NCI-H345 treated with DMSO at 0.1 percent for 48 hours (cell line): Measurements from ENCODE around the gene FUT8.
"Not testable (repeated sequence)": the region's sequence is repeated elsewhere in the genome, so short reads cannot be mapped to it uniquely, and the experiment has no call there.

Experiments used
- DNase-seq: peaks from one replicate; lab custom pipeline; 2025; ENCODE audit not compliant: unreplicated experiment; lab: John Stamatoyannopoulos, UW

FUT8 gene

DNA sequence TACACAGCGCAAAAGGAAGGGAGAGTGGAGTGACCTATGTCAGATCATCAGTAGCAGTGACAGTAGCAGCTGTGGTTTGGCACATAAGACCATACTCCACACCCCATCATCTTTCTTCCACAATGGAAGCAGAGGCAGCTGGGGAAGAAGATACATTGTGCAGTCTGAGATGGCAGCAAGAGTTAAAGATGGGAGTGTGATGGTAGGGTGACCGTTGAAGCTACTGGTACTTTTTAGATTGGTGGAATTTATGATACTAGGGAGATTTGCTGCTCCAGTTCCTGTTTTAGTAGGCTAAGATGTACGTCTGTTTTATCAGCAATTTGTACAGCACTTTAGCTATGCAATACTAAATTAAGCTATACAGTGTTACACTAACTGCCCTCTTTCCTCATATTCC, 291.0 kb downstream of the FUT8 start:
- DNase-seq = no peak

DNA sequence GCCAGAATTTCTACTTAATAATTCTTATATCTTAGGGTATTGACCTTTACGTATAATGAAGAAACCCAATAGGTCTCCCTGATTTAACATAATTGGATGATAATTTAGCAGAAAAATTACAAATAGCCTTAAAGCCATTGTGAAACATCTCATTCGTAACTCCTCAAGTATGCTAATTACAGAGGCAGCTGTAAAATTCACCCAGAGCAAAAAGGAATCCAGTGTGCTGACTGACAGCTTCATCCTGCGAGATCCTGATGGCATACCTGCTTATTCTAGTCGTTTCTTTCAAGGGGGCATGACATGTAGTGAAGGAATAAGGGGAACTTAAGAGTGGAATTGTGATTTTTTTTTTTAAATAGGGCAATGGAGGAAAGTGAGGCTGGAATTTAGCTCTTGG, 291.5 kb downstream of the FUT8 start:
- no peak for DNase-seq

GRCh38 chr14:65704437-65704836, 291.9 kb downstream of the FUT8 start:
- DNase-seq = no peak

GRCh38 chr14:65704850-65705249, 292.3 kb downstream of the FUT8 start:
- no peak for DNase-seq

DNA sequence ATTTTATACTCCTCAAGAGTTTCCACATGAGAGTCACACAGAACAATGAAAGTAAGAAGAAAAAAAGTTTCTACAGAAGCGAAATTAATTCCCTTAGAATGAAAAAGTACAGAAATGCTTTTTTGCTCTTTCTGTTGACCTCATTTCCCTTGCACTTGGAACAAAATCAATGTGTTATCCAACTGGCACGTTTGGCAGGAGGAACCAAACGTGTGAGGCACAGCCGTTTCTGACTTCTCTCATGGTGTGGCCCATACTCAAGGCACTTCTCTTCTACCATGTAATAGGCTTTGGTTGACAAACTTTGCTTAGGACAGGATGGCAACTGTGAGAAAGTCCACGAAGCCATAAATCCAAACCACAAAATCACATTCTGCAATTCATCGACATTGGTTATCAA, 297.0 kb downstream of the FUT8 start:
- DNase-seq = no peak

DNA sequence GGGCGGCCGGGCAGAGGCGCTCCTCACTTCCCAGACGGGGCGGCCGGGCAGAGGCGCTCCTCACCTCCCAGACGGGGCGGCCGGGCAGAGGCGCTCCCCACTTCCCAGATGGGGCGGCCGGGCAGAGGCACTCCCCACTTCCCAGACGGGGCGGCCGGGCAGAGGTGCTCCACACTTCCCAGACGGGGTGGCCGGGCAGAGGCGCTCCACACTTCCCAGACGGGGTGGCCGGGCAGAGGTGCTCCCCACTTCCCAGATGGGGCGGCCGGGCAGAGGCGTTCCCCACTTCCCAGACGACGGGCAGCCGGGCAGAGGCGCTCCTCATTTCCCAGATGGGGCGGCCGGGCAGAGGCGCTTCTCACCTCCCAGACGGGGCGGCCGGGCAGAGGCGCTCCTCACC, 304.3 kb downstream of the FUT8 start:
- not testable (repeated sequence) for DNase-seq

DNA sequence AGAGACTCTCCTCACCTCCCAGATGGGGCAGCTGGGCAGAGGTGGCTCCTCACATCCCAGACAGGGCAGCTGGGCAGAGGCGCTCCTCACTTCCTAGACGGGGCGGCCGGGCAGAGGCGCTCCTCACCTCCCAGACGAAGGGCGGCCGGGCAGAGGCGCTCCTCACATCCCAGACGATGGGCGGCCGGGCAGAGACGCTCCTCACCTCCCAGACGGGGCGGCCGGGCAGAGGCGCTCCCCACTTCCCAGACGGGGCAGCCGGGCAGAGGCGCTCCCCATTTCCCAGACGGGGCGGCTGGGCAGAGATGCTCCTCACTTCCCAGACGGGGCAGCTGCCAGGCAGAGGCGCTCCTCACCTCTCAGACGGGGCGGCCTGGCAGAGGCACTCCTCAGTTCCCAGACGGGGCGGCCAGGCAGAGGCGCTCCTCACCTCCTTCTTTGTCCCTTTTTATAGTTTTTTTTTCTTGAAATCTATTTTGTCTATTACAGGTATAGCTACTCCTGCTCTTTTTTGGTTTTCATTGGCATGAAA, 304.9 kb downstream of the FUT8 start:
- not testable (repeated sequence) for DNase-seq

- DNase-seq = no peak
Measured at GRCh38 chr14:65718629-65719028, 306.1 kb downstream of the FUT8 start.

DNA sequence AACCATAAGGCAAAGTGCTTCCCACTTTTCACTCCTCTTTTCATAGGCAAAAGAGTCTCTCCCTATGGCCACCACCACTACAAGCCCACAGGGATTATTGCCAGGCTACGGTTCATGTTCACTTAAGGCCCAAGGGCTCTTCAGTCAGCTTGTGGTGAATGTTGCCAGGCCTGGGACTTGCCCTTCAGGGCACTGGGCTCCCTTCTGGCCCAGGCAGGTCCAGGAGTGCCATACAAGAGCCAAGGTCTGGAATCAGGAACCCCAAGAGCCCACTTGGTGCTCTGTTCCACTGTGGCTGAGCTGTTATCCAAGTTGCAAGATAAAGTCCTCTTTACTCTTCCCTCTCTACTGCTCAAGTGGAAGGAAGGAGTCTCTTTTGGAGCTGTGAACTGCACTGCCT, 307.6 kb downstream of the FUT8 start:
- DNase-seq = no peak

DNA sequence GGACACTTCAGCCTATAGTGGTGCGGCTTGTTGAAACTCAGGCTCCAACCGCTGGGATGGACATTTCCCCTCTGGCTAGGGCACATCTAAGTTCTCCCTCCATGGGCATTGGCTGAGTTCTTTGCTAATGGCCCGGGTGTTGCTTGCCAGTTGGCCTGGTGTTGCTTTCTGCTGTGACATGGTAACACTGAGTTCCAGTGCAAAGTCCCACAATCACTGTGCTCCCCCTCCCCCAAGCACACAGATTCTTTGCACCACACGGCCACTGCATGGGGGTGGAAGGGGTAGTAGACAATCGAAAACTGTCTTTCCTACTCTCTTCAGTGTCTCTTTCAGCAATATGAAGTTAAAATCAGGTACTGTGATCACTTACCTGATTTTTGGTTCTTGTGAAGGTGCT, 308.2 kb downstream of the FUT8 start:
- no peak for DNase-seq

DNA sequence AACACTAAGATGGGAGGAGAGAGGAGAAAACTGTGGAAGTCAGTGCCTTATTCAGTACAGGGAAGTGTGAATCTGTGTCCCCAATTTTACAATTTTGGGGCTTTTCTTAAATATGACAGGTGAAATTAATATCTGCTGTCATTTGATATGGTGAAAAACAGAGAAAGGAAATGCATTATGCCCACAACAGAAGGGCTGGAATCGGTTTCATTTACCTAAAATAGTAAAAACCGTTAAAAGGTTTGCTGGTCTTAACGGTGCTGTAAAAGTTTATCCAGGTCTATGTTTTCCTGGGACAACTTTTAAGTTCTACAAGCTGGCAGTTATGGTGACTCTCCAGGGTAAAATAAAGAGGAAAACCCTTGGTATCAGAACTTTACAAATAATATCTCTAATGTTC, 310.8 kb downstream of the FUT8 start:
- DNase-seq = no peak

- DNase-seq = no peak
Measured at GRCh38 chr14:65728604-65729003, 316.1 kb downstream of the FUT8 start.

DNA sequence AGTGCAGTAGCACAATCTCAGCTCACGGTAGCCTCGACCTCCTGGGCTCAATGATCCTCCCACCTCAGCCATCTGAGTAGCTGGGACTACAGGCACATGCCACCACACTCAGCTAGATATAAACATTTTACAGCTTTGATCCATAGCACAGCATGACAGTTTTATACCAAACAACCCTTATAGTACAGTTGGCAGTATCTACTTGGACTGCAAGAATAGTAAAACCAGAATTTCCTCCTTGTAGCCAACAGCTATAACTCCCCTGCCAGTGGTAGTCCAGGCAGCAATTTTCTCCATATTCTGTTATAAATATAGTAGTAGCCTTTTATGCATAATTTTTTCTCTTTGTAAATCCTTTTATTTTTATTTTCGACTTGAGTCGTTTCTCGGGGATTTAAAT, 317.0 kb downstream of the FUT8 start:
- no peak for DNase-seq

DNA sequence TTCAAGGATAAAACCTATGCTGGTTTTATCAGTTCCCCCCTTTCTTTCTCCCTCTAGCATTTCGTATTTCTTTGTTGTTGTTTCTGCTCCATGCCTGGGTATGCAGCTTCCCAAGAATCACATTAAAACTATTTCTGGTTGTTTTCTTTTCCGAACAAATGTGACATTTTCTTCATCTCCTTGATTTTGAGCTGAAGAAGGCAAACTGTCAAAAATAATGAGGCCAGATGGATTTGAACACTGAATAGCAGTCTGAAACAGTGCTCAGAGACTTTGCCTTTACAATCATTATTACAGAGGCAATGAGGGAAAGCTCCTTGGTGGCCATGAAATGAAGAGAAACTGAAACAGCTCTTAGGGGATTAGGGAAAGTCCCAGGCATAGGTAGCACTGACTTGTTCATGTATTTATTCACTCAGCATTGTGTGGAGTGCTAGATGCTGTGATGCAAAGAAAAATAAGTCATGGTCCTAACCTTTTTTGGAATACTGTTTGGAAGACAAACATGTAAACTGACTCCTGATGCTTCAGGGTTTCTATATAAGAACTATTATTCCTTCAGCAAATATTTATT, 319.5 kb downstream of the FUT8 start:
- no peak for DNase-seq

DNA sequence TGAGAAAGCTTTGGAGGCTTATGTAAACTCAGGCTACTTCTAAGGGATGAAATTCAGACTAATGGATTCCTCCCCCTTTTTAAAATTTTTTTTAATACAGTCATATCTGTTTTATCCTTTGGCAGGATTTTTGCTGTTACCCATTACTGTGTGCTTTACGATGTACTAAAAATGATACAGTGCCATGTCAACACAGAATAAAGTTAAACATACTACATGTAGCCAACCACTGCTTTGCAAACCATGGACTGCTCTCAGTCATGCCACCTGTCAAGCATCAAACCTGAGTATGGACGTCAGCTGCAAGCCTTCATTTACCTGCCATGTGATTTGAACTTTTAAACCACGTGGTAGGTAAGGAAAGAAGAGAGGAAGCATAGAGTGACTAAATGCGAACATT, 325.8 kb downstream of the FUT8 start:
- no peak for DNase-seq

GRCh38 chr14:65745396-65746190, 333.1 kb downstream of the FUT8 start:
- DNase-seq = no peak

DNA sequence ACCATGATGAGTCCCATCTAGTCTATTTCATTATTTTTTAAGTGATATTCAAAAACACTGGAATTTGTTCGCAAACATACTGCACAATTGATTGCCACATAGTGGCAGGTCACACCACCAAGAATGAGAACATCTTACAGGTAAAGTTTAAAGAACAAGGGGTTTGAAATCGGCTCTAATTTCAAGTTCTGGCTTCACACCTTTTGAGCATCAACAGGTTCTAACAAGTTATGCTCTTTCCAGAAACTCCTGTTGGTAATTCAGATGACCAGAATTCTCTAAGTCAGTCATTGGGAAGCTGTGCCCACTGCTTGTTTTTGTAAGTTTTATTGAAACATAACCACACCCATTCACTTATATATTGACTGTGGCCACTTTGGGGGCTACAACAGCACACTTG, 336.3 kb downstream of the FUT8 start:
- DNase-seq = no peak

GRCh38 chr14:65749287-65749686, 336.8 kb downstream of the FUT8 start:
- DNase-seq = no peak

DNA sequence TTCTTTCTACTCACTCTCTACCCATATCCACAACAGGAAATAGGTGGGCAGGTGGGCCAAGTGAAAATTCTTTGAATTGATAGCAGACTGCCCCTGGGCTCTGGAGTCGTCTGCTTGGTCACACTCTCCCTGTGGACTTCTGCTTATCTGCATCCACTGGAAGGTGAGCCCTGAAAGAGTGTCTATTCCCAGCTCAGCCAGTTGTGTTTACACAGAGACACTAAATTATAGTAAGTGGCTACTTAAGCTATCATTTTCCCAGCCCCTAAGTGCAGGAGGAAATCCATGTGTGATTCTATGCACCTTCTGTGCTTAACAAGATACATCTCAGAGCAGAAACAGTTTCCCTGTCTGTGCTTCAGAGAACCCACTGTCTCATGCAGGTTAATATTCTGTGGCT, 338.4 kb downstream of the FUT8 start:
- DNase-seq = peak; percentile 40

DNA sequence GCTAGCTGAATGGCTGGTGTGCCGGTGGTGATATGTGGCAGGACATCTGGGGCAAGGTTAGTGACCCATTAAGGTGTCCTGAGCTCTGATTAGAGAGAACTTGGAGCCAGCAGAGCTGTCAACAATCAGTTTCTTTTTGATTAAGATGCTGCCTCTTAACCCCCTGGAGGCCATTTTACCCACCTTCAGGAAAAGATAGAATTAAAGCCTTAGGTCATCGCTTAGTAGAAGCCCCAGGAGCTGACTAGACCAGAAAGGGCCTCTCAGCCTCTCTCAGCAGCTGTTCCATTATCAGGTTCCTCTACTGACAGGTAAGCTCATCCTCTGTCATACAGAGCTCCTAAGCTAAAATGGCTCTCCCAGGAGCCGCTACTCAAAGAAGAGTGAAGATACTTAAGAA, 339.0 kb downstream of the FUT8 start:
- DNase-seq = no peak

GRCh38 chr14:65753061-65753460, 340.5 kb downstream of the FUT8 start:
- DNase-seq = no peak

- no peak for DNase-seq
Measured at GRCh38 chr14:65755331-65755730, 342.8 kb downstream of the FUT8 start.

- no peak for DNase-seq
Measured at GRCh38 chr14:65756880-65757279, 344.4 kb downstream of the FUT8 start.
